ENCODE data around the gene HELQ. TPM values are rescaled to one million over a fixed set of nuclear protein-coding genes. Genes with fewer than 3 reads are reported as not detected.
A peak's percentile ranks its signal among the peaks of the same experiment; 100 is the strongest.

HELQ gene
- total and polyA plus RNA-seq, 2 of the 13 experiments (the other 11 are each of a cell fraction or from before 2014, with no cell fraction given), result 6.6 to 10.8 TPM

DNA sequence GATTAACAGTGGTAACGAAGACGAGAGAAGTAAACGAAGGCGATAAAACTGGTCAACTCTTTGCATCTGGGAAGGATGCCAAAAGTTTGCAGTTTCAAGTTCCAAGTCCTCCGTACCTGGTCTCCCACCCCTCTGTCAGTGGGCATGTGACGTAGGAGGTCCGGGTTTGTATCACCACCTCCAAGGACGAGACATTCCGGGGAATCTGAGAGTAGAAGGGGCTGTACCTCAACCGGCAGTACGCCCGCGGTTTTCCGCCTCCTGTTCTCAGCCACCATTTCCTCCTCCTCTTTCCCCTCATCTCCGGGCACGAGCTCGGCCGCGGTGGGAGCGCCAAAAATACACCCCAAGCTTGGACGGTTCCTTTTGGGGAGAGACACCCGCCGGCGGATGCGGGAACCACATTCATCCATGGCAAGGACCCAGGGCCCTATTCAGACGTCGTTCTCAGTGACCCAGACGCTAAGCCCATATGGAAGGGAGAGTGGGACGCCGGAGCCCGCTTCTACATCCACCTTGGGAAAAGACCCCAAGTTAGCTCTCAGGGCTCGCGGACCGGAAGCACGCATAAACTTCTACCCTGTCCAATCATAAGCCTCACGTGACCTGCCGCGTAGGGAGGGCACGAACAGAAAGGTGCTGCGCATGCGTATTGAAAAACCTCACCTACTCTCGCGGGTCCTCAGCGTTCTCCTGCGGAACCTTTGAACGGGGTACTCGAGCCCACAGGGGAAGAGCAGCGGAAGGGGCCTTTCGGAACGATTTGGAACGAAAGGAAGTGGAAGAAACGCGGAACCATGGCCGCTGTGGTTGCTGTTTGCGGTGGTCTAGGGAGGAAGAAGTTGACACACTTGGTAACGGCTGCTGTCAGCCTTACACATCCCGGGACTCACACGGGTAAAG, at the start of gene HELQ, which contains the start of gene MRPS18C (continued):
- TF ChIP-seq, protein P1, sequence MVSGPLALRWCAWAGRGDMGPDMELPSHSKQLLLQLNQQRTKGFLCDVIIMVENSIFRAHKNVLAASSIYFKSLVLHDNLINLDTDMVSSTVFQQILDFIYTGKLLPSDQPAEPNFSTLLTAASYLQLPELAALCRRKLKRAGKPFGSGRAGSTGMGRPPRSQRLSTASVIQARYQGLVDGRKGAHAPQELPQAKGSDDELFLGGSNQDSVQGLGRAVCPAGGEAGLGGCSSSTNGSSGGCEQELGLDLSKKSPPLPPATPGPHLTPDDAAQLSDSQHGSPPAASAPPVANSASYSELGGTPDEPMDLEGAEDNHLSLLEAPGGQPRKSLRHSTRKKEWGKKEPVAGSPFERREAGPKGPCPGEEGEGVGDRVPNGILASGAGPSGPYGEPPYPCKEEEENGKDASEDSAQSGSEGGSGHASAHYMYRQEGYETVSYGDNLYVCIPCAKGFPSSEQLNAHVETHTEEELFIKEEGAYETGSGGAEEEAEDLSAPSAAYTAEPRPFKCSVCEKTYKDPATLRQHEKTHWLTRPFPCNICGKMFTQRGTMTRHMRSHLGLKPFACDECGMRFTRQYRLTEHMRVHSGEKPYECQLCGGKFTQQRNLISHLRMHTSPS (CRISPR knock-in tag; IDR thresholded peaks at IDR 0.05; ENCODE audit: low read depth), result no peak
- TF ChIP-seq ZNF337 (CRISPR knock-in tag; IDR thresholded peaks at IDR 0.05; ENCODE audit: borderline replicate concordance, low read depth), result no peak
- no peak for TF ChIP-seq ZNF512B (CRISPR knock-in tag; IDR thresholded peaks at IDR 0.05; ENCODE audit: borderline replicate concordance)
- TF ChIP-seq ZNF800 (CRISPR knock-in tag; IDR thresholded peaks at IDR 0.05), result peak; percentile 88
- TF ChIP-seq FUBP1 (CRISPR knock-in tag; IDR thresholded peaks at IDR 0.05; ENCODE audit: borderline replicate concordance), result no peak
- TF ChIP-seq, protein P2, sequence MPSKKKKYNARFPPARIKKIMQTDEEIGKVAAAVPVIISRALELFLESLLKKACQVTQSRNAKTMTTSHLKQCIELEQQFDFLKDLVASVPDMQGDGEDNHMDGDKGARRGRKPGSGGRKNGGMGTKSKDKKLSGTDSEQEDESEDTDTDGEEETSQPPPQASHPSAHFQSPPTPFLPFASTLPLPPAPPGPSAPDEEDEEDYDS (CRISPR knock-in tag; IDR thresholded peaks at IDR 0.05), result peak; percentile 95
- TF ChIP-seq, protein P3, sequence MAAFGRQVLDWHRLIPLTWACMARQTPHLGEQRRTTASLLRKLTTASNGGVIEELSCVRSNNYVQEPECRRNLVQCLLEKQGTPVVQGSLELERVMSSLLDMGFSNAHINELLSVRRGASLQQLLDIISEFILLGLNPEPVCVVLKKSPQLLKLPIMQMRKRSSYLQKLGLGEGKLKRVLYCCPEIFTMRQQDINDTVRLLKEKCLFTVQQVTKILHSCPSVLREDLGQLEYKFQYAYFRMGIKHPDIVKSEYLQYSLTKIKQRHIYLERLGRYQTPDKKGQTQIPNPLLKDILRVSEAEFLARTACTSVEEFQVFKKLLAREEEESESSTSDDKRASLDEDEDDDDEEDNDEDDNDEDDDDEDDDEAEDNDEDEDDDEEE (CRISPR knock-in tag; IDR thresholded peaks at IDR 0.05), result peak; percentile 28; the same call in 1 of the 2 replicates
- TF ChIP-seq CCAR2 (optimal IDR thresholded peaks at IDR 0.05; ENCODE audit: low read depth, low read length), result peak; percentile 75
- no peak for TF ChIP-seq NR2F6 (IDR thresholded peaks at IDR 0.05)
- TF ChIP-seq NR2F6 (CRISPR knock-in tag; IDR thresholded peaks at IDR 0.05), result peak; percentile 37; the same call in 1 of the 2 replicates
- TF ChIP-seq ZKSCAN8 (CRISPR knock-in tag; IDR thresholded peaks at IDR 0.05; ENCODE audit: borderline replicate concordance), result no peak
- TF ChIP-seq HOXD1 (CRISPR knock-in tag; IDR thresholded peaks at IDR 0.05), result peak; percentile 45; the same call in 1 of the 2 replicates
- TF ChIP-seq RXRB (CRISPR knock-in tag; IDR thresholded peaks at IDR 0.05; ENCODE audit: borderline replicate concordance), result peak; percentile 72; the same call in 1 of the 2 replicates
- peak; percentile 98 for TF ChIP-seq KMT2B (CRISPR knock-in tag; IDR thresholded peaks at IDR 0.05)
- TF ChIP-seq CEBPB (IDR thresholded peaks at IDR 0.05; ENCODE audit: borderline replicate concordance, low read depth, low read length), result no peak
- TF ChIP-seq RFX5 (IDR thresholded peaks at IDR 0.05; ENCODE audit: low read depth, low read length), result peak; percentile 19; the same call in 1 of the 2 replicates
- TF ChIP-seq AGO2 (optimal IDR thresholded peaks at IDR 0.05; ENCODE audit: low read depth, low read length), result peak; percentile 78
- TF ChIP-seq CBX1 (IDR thresholded peaks at IDR 0.05; ENCODE audit: low read depth), result peak; percentile 97
